Measurements from ENCODE around the gene TPCN2. TPM values are rescaled to one million over a fixed set of nuclear protein-coding genes. Genes with fewer than 3 reads are reported as not detected.
A peak's percentile ranks its signal among the peaks of the same experiment; 100 is the strongest.

TPCN2 gene
- total RNA-seq, 1 donor from 2014 or later = 23.7 TPM

- no peak overlapping the region for H3K4me3 Mint-ChIP-seq
- peaks cover 7% of the 10 kb centered on the region for H3K27me3 Mint-ChIP-seq (ENCODE audit: low read depth)
- H3K9me3 Mint-ChIP-seq = no peaks in the 10 kb centered on the region
- H3K27ac Mint-ChIP-seq = no peak overlapping the region
- H3K36me3 Mint-ChIP-seq = no peaks in the 10 kb centered on the region
- no peak for TF ChIP-seq CTCF (IDR thresholded peaks at IDR 0.05; ENCODE audit: unreplicated experiment)
- DNase-seq (ENCODE audit: low spot score in 2 of 2, unreplicated experiment in 2 of 2) = no peak
- peaks cover 5% of the 10 kb centered on the region for H3K4me1 Mint-ChIP-seq
Measured at GRCh38 chr11:69099180-69099579, 50.4 kb downstream of the TPCN2 start.

- peaks cover 5% of the 10 kb centered on the region for H3K4me1 Mint-ChIP-seq
- H3K27me3 Mint-ChIP-seq (ENCODE audit: low read depth) = peaks cover 7% of the 10 kb centered on the region
- DNase-seq (ENCODE audit: low spot score in 2 of 2, unreplicated experiment in 2 of 2) = no peak
- no peaks in the 10 kb centered on the region for H3K36me3 Mint-ChIP-seq
- H3K4me3 Mint-ChIP-seq = no peak overlapping the region
- H3K9me3 Mint-ChIP-seq = no peaks in the 10 kb centered on the region
- H3K27ac Mint-ChIP-seq = no peak overlapping the region
- TF ChIP-seq CTCF (IDR thresholded peaks at IDR 0.05; ENCODE audit: unreplicated experiment) = no peak
Measured at GRCh38 chr11:69100454-69101114, 51.9 kb downstream of the TPCN2 start.

- Mint-ChIP-seq H3K4me3 (no peak overlapping the region), H3K27ac (no peak overlapping the region), H3K9me3 (no peaks in the 10 kb centered on the region), H3K27me3 (ENCODE audit: low read depth) (peaks cover 9% of the 10 kb centered on the region), H3K4me1 (peaks cover 10% of the 10 kb centered on the region), H3K36me3 (no peaks in the 10 kb centered on the region)
- DNase-seq (ENCODE audit: low spot score in 2 of 2, unreplicated experiment in 2 of 2) = peak; percentile 61 to 88
- peak; percentile 92 for TF ChIP-seq CTCF (IDR thresholded peaks at IDR 0.05; ENCODE audit: unreplicated experiment)
Measured at GRCh38 chr11:69101115-69101791, 52.5 kb downstream of the TPCN2 start.

- H3K4me1 Mint-ChIP-seq = peaks cover 17% of the 10 kb centered on the region
- no peak overlapping the region for H3K27ac Mint-ChIP-seq
- H3K9me3 Mint-ChIP-seq = no peaks in the 10 kb centered on the region
- H3K27me3 Mint-ChIP-seq (ENCODE audit: low read depth) = peaks cover 9% of the 10 kb centered on the region
- DNase-seq (ENCODE audit: low spot score in 2 of 2, unreplicated experiment in 2 of 2) = no peak
- no peak overlapping the region for H3K4me3 Mint-ChIP-seq
- H3K36me3 Mint-ChIP-seq = no peaks in the 10 kb centered on the region
- no peak for TF ChIP-seq CTCF (IDR thresholded peaks at IDR 0.05; ENCODE audit: unreplicated experiment)
Measured at GRCh38 chr11:69101792-69102695, 53.3 kb downstream of the TPCN2 start.

- no peak for DNase-seq (ENCODE audit: low spot score in 2 of 2, unreplicated experiment in 2 of 2)
- H3K9me3 Mint-ChIP-seq = no peaks in the 10 kb centered on the region
- TF ChIP-seq CTCF (IDR thresholded peaks at IDR 0.05; ENCODE audit: unreplicated experiment) = peak; percentile 15
- no peaks in the 10 kb centered on the region for H3K36me3 Mint-ChIP-seq
- H3K4me1 Mint-ChIP-seq = peaks cover 17% of the 10 kb centered on the region
- H3K4me3 Mint-ChIP-seq = no peak overlapping the region
- peaks cover 9% of the 10 kb centered on the region for H3K27me3 Mint-ChIP-seq (ENCODE audit: low read depth)
- no peak overlapping the region for H3K27ac Mint-ChIP-seq
Measured at GRCh38 chr11:69102732-69103615, 54.2 kb downstream of the TPCN2 start.

All from mesothelial cell of epicardium (in vitro differentiated cells).